Measurements from ENCODE around the gene MSH2. TPM values are rescaled to one million over a fixed set of nuclear protein-coding genes. Genes with fewer than 3 reads are reported as not detected.

Gene MSH2
- total and polyA plus RNA-seq, 2 experiments from 2014 or later, result 20.8 to 27.7 TPM

MicroRNA genes within 50 kb of the gene (microRNA counts, 767-probe panel; counts per million panel counts)
- not detected for microRNA hsa-miR-559

Small RNA genes within 50 kb of the gene (microRNA-seq; reads per million reads assigned to microRNA genes)
- 2.7 reads per million for gene MIR559

Small RNA genes within 50 kb of the gene (small RNA-seq; reads per million reads assigned to genes)
- not detected for gene MIR559
- gene RF00017, result not detected
- gene RN7SKP119, result not detected

Other genes starting within 250 kb of the MSH2 start
- gene STPG4, start 247.8 kb upstream of the MSH2 start, total RNA-seq, result 0.72 TPM in 1 of 2 replicates, not detected in the other
- gene STPG4, start 247.8 kb upstream of the MSH2 start, polyA plus RNA-seq, result 0.19 TPM in 1 of 2 replicates, not detected in the other
- 705 and 910 TPM in 2 replicates for gene CALM2, start 226.6 kb upstream of the MSH2 start, total RNA-seq
- 1,204 and 1,284 TPM in 2 replicates for gene CALM2, start 226.6 kb upstream of the MSH2 start, polyA plus RNA-seq
- 390 and 442 TPM in 2 replicates for gene EPCAM, start 33.8 kb upstream of the MSH2 start, total RNA-seq
- 521 and 613 TPM in 2 replicates for gene EPCAM, start 33.8 kb upstream of the MSH2 start, polyA plus RNA-seq
- gene KCNK12, start 167.8 kb downstream of the MSH2 start, total RNA-seq, result 9.6 and 9.8 TPM in 2 replicates
- gene KCNK12, start 167.8 kb downstream of the MSH2 start, polyA plus RNA-seq, result 27.6 and 30.0 TPM in 2 replicates